ENCODE measurements around the gene KCTD16.

Gene KCTD16

GRCh38 chr5:144202726-144203125 is 32.1 kb downstream of the KCTD16 start:
- H3K27me3 ChIP-seq (replicated peaks) = no peaks in the 10 kb centered on the region
- no peak overlapping the region for H3K27ac ChIP-seq
- H3K4me3 ChIP-seq (ENCODE audit: low read depth, low read length) = no peak overlapping the region
- H3K36me3 ChIP-seq (replicated peaks) = no peaks in the 10 kb centered on the region
- TF ChIP-seq CTCF (IDR thresholded peaks at IDR 0.05; ENCODE audit: low read depth, low read length, missing control alignments) = no peak
- in situ Hi-C loops (cut with HindIII; ENCODE audit: low pct_ligation_motif_present, low sequenced_read_pairs) = no loop called here
- no peak for DNase-seq

GRCh38 chr5:144203750-144204596 is 33.3 kb downstream of the KCTD16 start:
- no peaks in the 10 kb centered on the region for H3K27me3 ChIP-seq (replicated peaks)
- TF ChIP-seq CTCF (IDR thresholded peaks at IDR 0.05; ENCODE audit: low read depth, low read length, missing control alignments) = peak; percentile 82
- H3K36me3 ChIP-seq (replicated peaks) = no peaks in the 10 kb centered on the region
- in situ Hi-C loops (cut with HindIII; ENCODE audit: low pct_ligation_motif_present, low sequenced_read_pairs) = no loop called here
- H3K27ac ChIP-seq = no peak overlapping the region
- peak; percentile 82 for DNase-seq
- H3K4me3 ChIP-seq (ENCODE audit: low read depth, low read length) = no peak overlapping the region

- in situ Hi-C loops (cut with HindIII; ENCODE audit: low pct_ligation_motif_present, low sequenced_read_pairs) = no loop called here
- Histone ChIP-seq H3K4me3 (ENCODE audit: low read depth, low read length) (peak overlapping the region; percentile 48), H3K36me3 (replicated peaks) (no peaks in the 10 kb centered on the region), H3K27me3 (replicated peaks) (no peaks in the 10 kb centered on the region), H3K27ac (no peak overlapping the region)
- peak; percentile 29 for DNase-seq
- peak; percentile 8 for TF ChIP-seq CTCF (IDR thresholded peaks at IDR 0.05; ENCODE audit: low read depth, low read length, missing control alignments)
These were observed 34.5 kb downstream of the KCTD16 start for GRCh38 chr5:144205141-144205551.

GRCh38 chr5:144206141-144206540 is 35.5 kb downstream of the KCTD16 start:
- Histone ChIP-seq H3K4me3 (ENCODE audit: low read depth, low read length) (no peak overlapping the region), H3K27ac (no peak overlapping the region), H3K27me3 (replicated peaks) (no peaks in the 10 kb centered on the region), H3K36me3 (replicated peaks) (no peaks in the 10 kb centered on the region)
- in situ Hi-C loops (cut with HindIII; ENCODE audit: low pct_ligation_motif_present, low sequenced_read_pairs) = no loop called here
- DNase-seq = no peak
- TF ChIP-seq CTCF (IDR thresholded peaks at IDR 0.05; ENCODE audit: low read depth, low read length, missing control alignments) = no peak

- in situ Hi-C loops (cut with HindIII; ENCODE audit: low pct_ligation_motif_present, low sequenced_read_pairs) = no loop called here
- no peak for TF ChIP-seq CTCF (IDR thresholded peaks at IDR 0.05; ENCODE audit: low read depth, low read length, missing control alignments)
- no peak for DNase-seq
- Histone ChIP-seq H3K27me3 (replicated peaks) (no peaks in the 10 kb centered on the region), H3K4me3 (ENCODE audit: low read depth, low read length) (no peak overlapping the region), H3K27ac (no peak overlapping the region), H3K36me3 (replicated peaks) (no peaks in the 10 kb centered on the region)
These were observed 37.3 kb downstream of the KCTD16 start for GRCh38 chr5:144207875-144208444.

Data from brain microvascular endothelial cell (primary cell).